Esophagus squamous epithelium (tissue), 4 donors: ENCODE data around the gene EVPL.

ENCODE experiments used
- CTCF ChIP-seq, 6 experiments: fragments of 450-650 bp in 4 of 6; fragments of 200-600 bp in 2 of 6; sonication (generic) in 2 of 6; IDR thresholded peaks; one replicate each; pipeline ENCODE4 v1.5.1; 2016 to 2019; ENCODE audit warnings: antibody characterized with exemption in 6 of 6, mild to moderate bottlenecking in 4 of 6, moderate library complexity in 4 of 6
- POLR2A ChIP-seq, 4 donors: fragments of 450-650 bp; IDR thresholded peaks; one replicate each; pipeline ENCODE4 v1.6.1; 2017; ENCODE audit warnings: antibody characterized with exemption in 4 of 4, mild to moderate bottlenecking in 4 of 4, moderate library complexity in 3 of 4

- TF ChIP-seq CTCF (IDR thresholded peaks at IDR 0.05) (no peak), POLR2A (IDR thresholded peaks at IDR 0.05) (no peak)
Observed at GRCh38 chr17:76065775-76066174, 38.7 kb upstream of the EVPL start.
